Breast epithelium (tissue), 4 donors: Measurements from ENCODE around the gene ST6GALNAC2. TPM values are rescaled to one million over a fixed set of nuclear protein-coding genes. Genes with fewer than 3 reads are reported as not detected.

Experiments used
- DNase-seq, 2 donors: peaks; one replicate each; pipeline ENCODE4 v3.0.0-alpha.2; 2019; ENCODE audit warnings: low spot score in 2 of 2
- H3K27ac ChIP-seq, 2 donors: fragments of 200-600 bp; sonication (generic) in 1 of 2; one replicate each; pipeline ENCODE4 v1.5.1; 2016 to 2019; ENCODE audit warnings: mild to moderate bottlenecking in 1 of 2
- H3K27me3 ChIP-seq, 2 donors: fragments of 200-600 bp; sonication (generic) in 1 of 2; one replicate each; pipeline versions ENCODE4 v1.5.1 to v1.6.0; 2017 to 2019; ENCODE audit warnings: control low read depth in 1 of 2, mild to moderate bottlenecking in 1 of 2
- H3K36me3 ChIP-seq: fragments of 200-600 bp; one replicate; pipeline ENCODE4 v1.5.1; 2019
- H3K4me1 ChIP-seq, 2 donors: fragments of 200-600 bp; sonication (generic); one replicate each; pipeline ENCODE4 v1.5.1; 2016 to 2019; ENCODE audit warnings: control low read depth in 1 of 2
- H3K4me3 ChIP-seq, 3 donors: fragments of 200-600 bp; sonication (generic); 1 replicate in 2 of 3; 2 replicates in 1 of 3; pipeline ENCODE4 v1.5.1; 2016 to 2019; ENCODE audit warnings: mild to moderate bottlenecking in 3 of 3, moderate library complexity in 2 of 3
- H3K9me3 ChIP-seq, 2 donors: fragments of 200-600 bp; sonication (generic) in 1 of 2; one replicate each; pipeline ENCODE4 v1.5.1; 2016 to 2019; ENCODE audit warnings: control low read depth in 1 of 2
- POLR2A ChIP-seq: fragments of 450-650 bp; IDR thresholded peaks from one replicate; pipeline ENCODE4 v1.6.1; 2016; ENCODE audit warnings: antibody characterized with exemption, mild to moderate bottlenecking, moderate library complexity
- POLR2AphosphoS5 ChIP-seq, 3 donors: sonication (generic); formaldehyde crosslinking; IDR thresholded peaks; one replicate each; pipeline ENCODE4 v1.6.1; 2017; ENCODE audit warnings: antibody characterized with exemption in 3 of 3
- intact Hi-C: fragments of 100-400 bp; cut with DNase I; formaldehyde crosslinking; loops from one replicate; pipeline ENCODE4 v1.15.1; 2023; ENCODE audit warnings: low total_unique reads
- total RNA-seq, 3 donors: library from RNA; depleted of rRNA; stranded (reverse); fragments of >200 nt; gene quantifications; one replicate each; pipeline ENCODE4 v1.1.0, GENCODE V29; 2016
- TF ChIP-seq, protein P1 (sequence below), 3 donors: fragments of 450-650 bp; IDR thresholded peaks; one replicate each; pipeline ENCODE4 v1.5.1; 2016 to 2017; ENCODE audit warnings: antibody characterized with exemption in 3 of 3, mild to moderate bottlenecking in 3 of 3, moderate library complexity in 3 of 3

ST6GALNAC2 gene
- total RNA-seq, 3 donors from 2014 or later, result 10.5 to 39.8 (median 12.0) TPM

DNA sequence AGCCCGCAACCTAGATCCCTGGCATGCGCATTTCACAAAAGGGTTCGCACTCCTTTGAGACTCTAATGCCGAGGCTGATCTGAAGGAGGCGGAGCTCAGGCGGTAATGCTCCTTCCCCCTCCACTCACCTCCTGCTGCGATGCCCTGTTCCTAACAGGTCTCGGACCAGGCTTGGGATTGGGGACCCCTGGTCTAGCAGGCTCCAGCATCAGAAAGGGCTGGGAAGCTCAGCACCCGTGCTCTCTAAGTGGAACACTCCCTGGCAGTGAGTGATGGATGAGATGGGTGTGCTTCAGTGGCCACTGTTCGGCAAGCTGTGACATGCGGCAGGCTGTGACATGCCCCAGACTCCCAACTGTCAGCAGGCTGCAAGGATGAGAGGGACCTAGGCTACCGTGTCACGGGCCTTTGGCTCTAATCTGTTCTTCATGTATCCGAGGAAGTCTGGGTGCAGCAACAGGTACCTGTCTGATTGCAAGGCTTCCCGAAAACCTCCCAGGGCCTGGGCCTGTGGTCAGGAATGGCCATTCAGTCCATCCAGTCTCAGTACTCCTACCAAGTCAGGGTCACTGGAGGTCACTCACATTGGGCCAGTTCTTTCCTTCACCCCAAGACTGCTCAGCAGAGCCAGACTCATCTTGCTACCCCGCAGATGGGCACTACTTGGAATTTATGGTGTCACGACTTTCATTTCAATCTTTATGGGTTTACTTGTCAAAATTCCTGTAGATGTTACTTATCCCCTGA is 1.3 kb upstream of the ST6GALNAC2 start:
- DNase-seq, result no peak
- Histone ChIP-seq H3K9me3 (no peaks in the 10 kb centered on the region), H3K4me1 (peaks cover 0 to 7% of the 10 kb centered on the region in 2 donors), H3K4me3 (peak overlapping the region in 2 of 3 donors; percentile 76 to 85), H3K27ac (peak overlapping the region; percentile 88 to 92), H3K36me3 (no peaks in the 10 kb centered on the region), H3K27me3 (peaks cover 3 to 5% of the 10 kb centered on the region in 2 donors)
- intact Hi-C loops, result no loop called here
- no peak for TF ChIP-seq POLR2AphosphoS5 (IDR thresholded peaks at IDR 0.05)
- TF ChIP-seq, protein P1, sequence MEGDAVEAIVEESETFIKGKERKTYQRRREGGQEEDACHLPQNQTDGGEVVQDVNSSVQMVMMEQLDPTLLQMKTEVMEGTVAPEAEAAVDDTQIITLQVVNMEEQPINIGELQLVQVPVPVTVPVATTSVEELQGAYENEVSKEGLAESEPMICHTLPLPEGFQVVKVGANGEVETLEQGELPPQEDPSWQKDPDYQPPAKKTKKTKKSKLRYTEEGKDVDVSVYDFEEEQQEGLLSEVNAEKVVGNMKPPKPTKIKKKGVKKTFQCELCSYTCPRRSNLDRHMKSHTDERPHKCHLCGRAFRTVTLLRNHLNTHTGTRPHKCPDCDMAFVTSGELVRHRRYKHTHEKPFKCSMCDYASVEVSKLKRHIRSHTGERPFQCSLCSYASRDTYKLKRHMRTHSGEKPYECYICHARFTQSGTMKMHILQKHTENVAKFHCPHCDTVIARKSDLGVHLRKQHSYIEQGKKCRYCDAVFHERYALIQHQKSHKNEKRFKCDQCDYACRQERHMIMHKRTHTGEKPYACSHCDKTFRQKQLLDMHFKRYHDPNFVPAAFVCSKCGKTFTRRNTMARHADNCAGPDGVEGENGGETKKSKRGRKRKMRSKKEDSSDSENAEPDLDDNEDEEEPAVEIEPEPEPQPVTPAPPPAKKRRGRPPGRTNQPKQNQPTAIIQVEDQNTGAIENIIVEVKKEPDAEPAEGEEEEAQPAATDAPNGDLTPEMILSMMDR (IDR thresholded peaks at IDR 0.05), result no peak

DNA sequence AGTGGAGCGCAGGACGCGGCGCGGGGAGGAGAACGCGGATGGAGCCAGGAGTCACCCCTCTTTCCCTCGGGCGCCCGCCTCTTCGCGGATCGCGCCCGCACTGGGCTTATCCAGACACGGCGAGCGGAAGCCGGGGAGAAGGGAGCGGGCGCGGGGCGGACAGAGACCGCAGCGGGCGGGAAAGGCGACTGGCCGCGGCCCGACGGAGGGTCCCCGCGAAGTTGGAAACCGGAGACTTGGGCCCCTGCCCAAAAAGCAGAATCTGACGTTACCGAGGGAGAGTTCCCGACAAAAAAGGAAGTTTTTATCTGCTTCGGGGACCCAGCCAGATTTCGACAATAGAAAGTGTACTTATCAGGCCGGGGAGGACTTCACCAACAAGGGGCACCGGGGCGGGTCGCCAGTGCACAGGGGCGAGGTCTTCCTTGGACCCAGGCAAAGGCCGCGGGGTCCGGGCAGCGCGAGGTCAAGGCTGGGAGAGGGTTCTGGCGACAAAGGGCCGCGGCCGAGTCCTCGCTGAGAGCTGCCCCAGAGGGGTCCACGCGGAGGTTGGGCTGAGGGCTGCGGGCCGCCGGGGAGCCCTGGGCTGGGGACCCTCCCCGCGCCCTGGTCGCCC is 519 bp downstream of the ST6GALNAC2 start:
- Histone ChIP-seq H3K9me3 (no peaks in the 10 kb centered on the region), H3K27ac (peak overlapping the region; percentile 88 to 92), H3K27me3 (peaks cover 3 to 5% of the 10 kb centered on the region in 2 donors), H3K36me3 (no peaks in the 10 kb centered on the region), H3K4me1 (peaks cover 0 to 7% of the 10 kb centered on the region in 2 donors), H3K4me3 (peak overlapping the region; percentile 72 to 85 (median 76))
- TF ChIP-seq, protein P1 (IDR thresholded peaks at IDR 0.05), result no peak
- no peak for TF ChIP-seq POLR2AphosphoS5 (IDR thresholded peaks at IDR 0.05)
- no peak for TF ChIP-seq POLR2A
- intact Hi-C loops, result no loop called here
- DNase-seq, result no peak

DNA sequence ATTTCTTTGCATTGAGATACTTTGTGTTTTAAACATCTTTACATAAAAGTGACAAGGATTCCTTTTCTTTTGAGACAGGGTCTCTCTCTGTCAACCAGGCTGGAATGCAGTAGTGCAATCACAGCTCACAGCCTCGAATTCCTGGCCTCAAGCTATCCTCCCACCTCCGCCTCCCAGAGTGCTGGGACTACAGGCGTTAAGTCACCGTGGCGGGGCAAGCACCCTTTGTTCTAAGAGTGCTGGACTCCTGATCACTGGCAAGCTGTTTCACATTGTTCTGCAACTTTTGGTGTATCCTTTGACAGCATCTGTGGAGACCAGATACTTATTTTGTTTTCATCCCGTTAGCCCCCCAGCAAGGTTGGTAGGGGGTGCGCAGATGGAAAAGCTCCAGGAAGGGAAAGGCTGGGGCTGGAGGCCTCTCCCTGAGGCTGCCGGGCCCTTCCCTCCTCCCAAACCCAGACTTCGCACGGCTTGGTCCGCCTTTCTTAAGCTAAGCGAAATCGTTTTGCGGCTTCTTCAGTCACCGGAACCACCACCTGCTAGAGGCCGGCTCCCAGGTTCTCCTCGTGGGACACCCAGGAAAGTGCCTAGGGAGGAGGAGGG is 1.1 kb downstream of the ST6GALNAC2 start:
- intact Hi-C loops, result loop anchor here (5.0 kb wide), 1 partner anchor 1042 kb away; no protein-coding TSS in a partner anchor
- no peak for DNase-seq
- H3K27ac ChIP-seq, result peak overlapping the region; percentile 88 to 92
- no peaks in the 10 kb centered on the region for H3K36me3 ChIP-seq
- H3K9me3 ChIP-seq, result no peaks in the 10 kb centered on the region
- peaks cover 0 to 7% of the 10 kb centered on the region in 2 donors for H3K4me1 ChIP-seq
- peak overlapping the region; percentile 72 to 85 (median 76) for H3K4me3 ChIP-seq
- peaks cover 3 to 5% of the 10 kb centered on the region in 2 donors for H3K27me3 ChIP-seq
- TF ChIP-seq, protein P1 (IDR thresholded peaks at IDR 0.05), result no peak
- TF ChIP-seq POLR2AphosphoS5 (IDR thresholded peaks at IDR 0.05) (no peak), POLR2A (no peak)

DNA sequence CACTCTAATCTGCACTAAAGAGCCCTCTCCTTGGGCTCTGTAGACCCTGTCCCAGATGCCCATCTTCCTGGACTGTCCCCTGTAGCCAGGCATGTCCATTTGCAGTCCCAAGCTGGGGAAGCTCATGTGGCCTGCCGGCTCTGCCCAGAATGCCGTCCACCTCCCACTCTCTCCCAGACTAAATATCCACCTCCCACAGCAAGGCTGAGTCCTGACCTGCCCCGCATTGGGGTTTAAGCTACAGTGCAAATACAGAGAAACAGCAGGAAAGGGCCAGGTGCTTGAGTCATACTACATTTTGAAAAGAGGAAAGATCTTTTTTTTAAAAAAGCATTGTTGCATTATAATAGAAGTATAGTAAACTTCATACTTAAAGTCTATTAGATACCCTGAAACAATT is 3.0 kb downstream of the ST6GALNAC2 start:
- intact Hi-C loops, result loop anchor here (5.0 kb wide), 1 partner anchor 1040 kb away; no protein-coding TSS in a partner anchor

More for the DNA sequence above, 3.0 kb downstream of the ST6GALNAC2 start:
- peaks cover 3 to 5% of the 10 kb centered on the region in 2 donors for H3K27me3 ChIP-seq
- peak overlapping the region; percentile 58 to 65 for H3K27ac ChIP-seq
- no peaks in the 10 kb centered on the region for H3K36me3 ChIP-seq
- TF ChIP-seq POLR2A, result no peak
- TF ChIP-seq POLR2AphosphoS5 (IDR thresholded peaks at IDR 0.05), result peak in 1 of 3 donors; percentile 42
- TF ChIP-seq, protein P1 (IDR thresholded peaks at IDR 0.05), result no peak
- H3K4me1 ChIP-seq, result peaks cover 0 to 7% of the 10 kb centered on the region in 2 donors
- H3K9me3 ChIP-seq, result no peaks in the 10 kb centered on the region
- no peak overlapping the region for H3K4me3 ChIP-seq
- DNase-seq, result peak; percentile 50 to 70
